H9 (cell line): ENCODE measurements around the gene GEMIN4. TPM values are rescaled to one million over a fixed set of nuclear protein-coding genes. Genes with fewer than 3 reads are reported as not detected.

ENCODE experiments used
- DNase-seq: peaks from one replicate; pipeline ENCODE4 v3.0.0-alpha.2; 2017
- H2AFZ ChIP-seq: one replicate; pipeline ENCODE4 v1.6.1; 2013; ENCODE audit warnings: mild to moderate bottlenecking, low read length, control low read depth, moderate library complexity
- H2AK5ac ChIP-seq: 2 replicates; pipeline ENCODE4 v1.6.1; 2013; ENCODE audit warnings: low read length, control low read depth, mixed read lengths; ENCODE audit not compliant: insufficient read length
- H2BK120ac ChIP-seq: one replicate; pipeline ENCODE4 v1.6.1; 2013; ENCODE audit warnings: low read depth, mild to moderate bottlenecking, low read length, control low read depth, inconsistent platforms; ENCODE audit not compliant: poor library complexity, severe bottlenecking
- H2BK12ac ChIP-seq: 2 replicates; pipeline ENCODE4 v1.6.1; 2013; ENCODE audit warnings: low read length, control low read depth, mixed read lengths, low read depth; ENCODE audit not compliant: insufficient read length
- H2BK15ac ChIP-seq: 2 replicates; pipeline ENCODE4 v1.6.1; 2013; ENCODE audit warnings: low read depth, low read length, control low read depth
- H2BK20ac ChIP-seq: one replicate; pipeline ENCODE4 v1.6.1; 2013; ENCODE audit warnings: low read depth, mild to moderate bottlenecking, low read length, control low read depth, inconsistent platforms; ENCODE audit not compliant: poor library complexity, severe bottlenecking
- H2BK5ac ChIP-seq: 2 replicates; pipeline ENCODE4 v1.6.1; 2013; ENCODE audit warnings: low read length, control low read depth, mixed read lengths; ENCODE audit not compliant: insufficient read length
- H3K14ac ChIP-seq: 2 replicates; pipeline ENCODE4 v1.6.1; 2013; ENCODE audit warnings: low read length, control low read depth; ENCODE audit not compliant: insufficient read depth
- H3K18ac ChIP-seq: 2 replicates; pipeline ENCODE4 v1.6.1; 2013; ENCODE audit warnings: low read depth, mild to moderate bottlenecking, mixed read lengths, low read length, control low read depth; ENCODE audit not compliant: insufficient read length
- H3K23ac ChIP-seq: 2 replicates; pipeline ENCODE4 v1.6.1; 2013; ENCODE audit warnings: low read length, control low read depth, mixed read lengths, low read depth; ENCODE audit not compliant: insufficient read length
- H3K23me2 ChIP-seq: 2 replicates; pipeline ENCODE4 v1.6.1; 2013; ENCODE audit warnings: low read depth, mild to moderate bottlenecking, mixed read lengths, low read length, control low read depth; ENCODE audit not compliant: insufficient read length, poor library complexity, severe bottlenecking
- H3K27ac ChIP-seq: 2 replicates; pipeline ENCODE4 v1.5.1; 2013; ENCODE audit warnings: low read length, control low read depth, mixed read lengths, low read depth; ENCODE audit not compliant: insufficient read length
- H3K27me3 ChIP-seq: 2 replicates; pipeline ENCODE4 v1.6.1; 2013; ENCODE audit warnings: low read length, control low read depth, inconsistent platforms; ENCODE audit not compliant: insufficient read depth
- H3K4ac ChIP-seq: 2 replicates; pipeline ENCODE4 v1.6.1; 2013; ENCODE audit warnings: low read depth, mild to moderate bottlenecking, control low read depth, inconsistent platforms, low read length, moderate library complexity
- H3K4me1 ChIP-seq: 2 replicates; pipeline ENCODE4 v1.6.1; 2013; ENCODE audit warnings: low read length, control low read depth, inconsistent platforms; ENCODE audit not compliant: insufficient read depth
- H3K4me2 ChIP-seq: 2 replicates; pipeline ENCODE4 v1.6.1; 2013; ENCODE audit warnings: low read length, control low read depth, mixed read lengths; ENCODE audit not compliant: insufficient read length, insufficient read depth
- H3K56ac ChIP-seq: 2 replicates; pipeline ENCODE4 v1.6.1; 2013; ENCODE audit warnings: low read depth, mild to moderate bottlenecking, mixed read lengths, low read length, control low read depth; ENCODE audit not compliant: insufficient read length
- H3K79me1 ChIP-seq: 2 replicates; pipeline ENCODE4 v1.6.1; 2013; ENCODE audit warnings: low read depth, mild to moderate bottlenecking, moderate library complexity, low read length, control low read depth, inconsistent platforms; ENCODE audit not compliant: insufficient read depth, poor library complexity, severe bottlenecking
- H3K79me2 ChIP-seq: 2 replicates; pipeline ENCODE4 v1.6.1; 2013; ENCODE audit warnings: low read length, control low read depth, inconsistent platforms; ENCODE audit not compliant: insufficient read depth
- H3K9ac ChIP-seq: 2 replicates; pipeline ENCODE4 v1.6.1; 2013; ENCODE audit warnings: low read length, control low read depth, mixed read lengths; ENCODE audit not compliant: insufficient read length; ENCODE audit errors: extremely low read depth
- H3K9me3 ChIP-seq: one replicate; pipeline ENCODE4 v1.6.1; 2013; ENCODE audit warnings: low read depth, low read length, inconsistent platforms; ENCODE audit not compliant: control insufficient read depth
- H3T11ph ChIP-seq: one replicate; pipeline ENCODE4 v1.6.1; 2013; ENCODE audit warnings: mild to moderate bottlenecking, low read length, control low read depth, inconsistent platforms
- H4K20me1 ChIP-seq: one replicate; pipeline ENCODE4 v1.6.1; 2013; ENCODE audit not compliant: control insufficient read depth, insufficient read length, insufficient read depth
- H4K5ac ChIP-seq: 2 replicates; pipeline ENCODE4 v1.6.1; 2013; ENCODE audit warnings: low read depth, mild to moderate bottlenecking, mixed read lengths, low read length, control low read depth; ENCODE audit not compliant: insufficient read length
- H4K8ac ChIP-seq: replicated peaks from 2 replicates; pipeline ENCODE4 v1.6.1; 2013; ENCODE audit warnings: low read length, control low read depth, mixed read lengths, low read depth; ENCODE audit not compliant: insufficient read length
- H4K91ac ChIP-seq: 2 replicates; pipeline ENCODE4 v1.6.1; 2013; ENCODE audit warnings: low read depth, mild to moderate bottlenecking, moderate library complexity, mixed read lengths, low read length, control low read depth; ENCODE audit not compliant: insufficient read length
- H3K27ac Mint-ChIP-seq, 3 experiments: 2 replicates in 2 of 3; 3 replicates in 1 of 3; pipeline ENCODE4 v1.8.0; 2020 to 2021; ENCODE audit warnings: mixed read lengths in 3 of 3, mild to moderate bottlenecking in 1 of 3, moderate library complexity in 1 of 3
- H3K27me3 Mint-ChIP-seq: 2 replicates; pipeline ENCODE4 v1.8.0; 2021; ENCODE audit warnings: low read depth, mild to moderate bottlenecking, moderate library complexity, mixed read lengths
- H3K36me3 Mint-ChIP-seq, 3 experiments: 2 replicates in 2 of 3; 3 replicates in 1 of 3; pipeline ENCODE4 v1.8.0; 2020 to 2021; ENCODE audit warnings: low read depth in 3 of 3, mixed read lengths in 3 of 3; ENCODE audit not compliant: insufficient read depth in 1 of 3
- H3K4me1 Mint-ChIP-seq, 2 experiments: 2 replicates each; pipeline ENCODE4 v1.8.0; 2020; ENCODE audit warnings: mixed read lengths in 2 of 2
- H3K4me3 Mint-ChIP-seq, 2 experiments: 2 replicates in 1 of 2; 3 replicates in 1 of 2; pipeline ENCODE4 v1.8.0; 2020 to 2021; ENCODE audit warnings: mild to moderate bottlenecking in 2 of 2, mixed read lengths in 2 of 2, moderate library complexity in 1 of 2
- H3K9me3 Mint-ChIP-seq, 2 experiments: 2 replicates in 1 of 2; 3 replicates in 1 of 2; pipeline ENCODE4 v1.8.0; 2020; ENCODE audit warnings: mild to moderate bottlenecking in 2 of 2, mixed read lengths in 2 of 2, moderate library complexity in 1 of 2
- WGBS: extraction: QIAGEN DNeasy Blood & Tissue Kit; methylation state at CpG from one replicate; pipeline ENCODE4 v1.1.7; 2013; ENCODE audit warnings: missing lambda C conversion rate, low lambda C conversion rate, mixed read lengths; ENCODE audit not compliant: insufficient read length; ENCODE audit errors: extremely low coverage; 5-methylcytosine and 5-hydroxymethylcytosine counted together
- total RNA-seq: library from RNA; stranded (reverse); gene quantifications from 2 replicates; pipeline ENCODE4 v1.2.1, GENCODE V29; 2021
- TF ChIP-seq, protein P1 (sequence below): fragments of 200-600 bp; sonication (generic); conservative IDR thresholded peaks from 3 replicates; pipeline ENCODE4 v1.8.0; 2021; ENCODE audit warnings: antibody characterized with exemption, mild to moderate bottlenecking

The GEMIN4 gene
- total RNA-seq, 1 experiment from 2014 or later: 56.8 TPM

DNA sequence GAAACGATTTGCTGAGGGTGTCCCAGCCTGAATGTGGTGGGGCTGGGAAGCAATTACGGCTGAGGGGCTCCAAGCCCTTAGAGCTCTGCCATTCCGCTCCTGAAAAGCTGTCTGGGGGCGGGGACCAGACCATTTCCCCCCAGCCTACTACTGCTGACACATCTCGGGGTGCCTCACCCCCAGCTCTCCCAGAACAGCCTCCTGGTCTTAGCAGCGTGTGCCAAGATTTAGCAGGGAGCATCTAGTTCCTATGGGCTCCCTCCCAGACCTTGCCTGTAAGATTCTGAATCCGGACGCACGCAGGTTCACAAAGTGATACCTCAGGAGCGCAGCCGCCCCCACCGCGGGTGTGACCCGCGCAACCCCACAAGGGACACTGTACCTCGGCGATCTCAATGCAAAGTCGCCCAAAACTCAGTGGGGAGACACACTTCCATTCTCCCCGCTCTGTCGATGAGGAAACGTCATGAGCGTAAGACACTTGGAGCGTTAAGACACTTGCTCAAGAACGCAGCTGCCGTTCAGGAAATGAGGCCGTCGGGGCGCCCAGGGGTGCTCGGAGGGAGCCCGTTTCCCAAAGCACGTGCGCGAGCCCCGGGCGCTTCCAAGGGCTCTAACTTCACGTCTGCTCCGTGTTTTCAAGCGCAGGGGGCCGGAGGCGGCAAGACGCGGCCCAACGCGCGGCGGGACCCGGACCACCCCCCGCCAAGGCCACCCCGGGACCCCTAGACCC, 629 bp downstream of the GEMIN4 start:
- no peak overlapping the region for H3K27ac ChIP-seq
- H3K23me2 ChIP-seq: peaks cover 7% of the 10 kb centered on the region
- no peak overlapping the region for H2BK5ac ChIP-seq
- no peak overlapping the region for H3K56ac ChIP-seq
- Mint-ChIP-seq H3K4me3 (peak overlapping the region; percentile 96), H3K36me3 (peaks cover 45 to 56% (median 52%) of the 10 kb centered on the region in 3 experiments), H3K4me1 (peaks cover 30 to 36% of the 10 kb centered on the region in 2 experiments), H3K9me3 (peaks cover 18 to 24% of the 10 kb centered on the region in 2 experiments), H3K27me3 (no peaks in the 10 kb centered on the region), H3K27ac (peak overlapping the region in 2 of 3 experiments; percentile 71 to 95; a peak in 4 of 7 replicates)
- no peak overlapping the region for H2BK15ac ChIP-seq
- no peak overlapping the region for H2AFZ ChIP-seq
- H4K8ac ChIP-seq: no peak overlapping the region
- H3K4ac ChIP-seq: no peak overlapping the region
- no peak overlapping the region for H2BK12ac ChIP-seq
- no CpG with 5 or more reads among the region's 49 CpGs for WGBS
- H4K91ac ChIP-seq: no peak overlapping the region
- H4K5ac ChIP-seq: no peak overlapping the region
- H2AK5ac ChIP-seq: no peak overlapping the region
- no peak overlapping the region for H3T11ph ChIP-seq
- H3K4me2 ChIP-seq: peak overlapping the region; percentile 59
- H3K27me3 ChIP-seq: no peaks in the 10 kb centered on the region
- H3K9me3 ChIP-seq: no peaks in the 10 kb centered on the region
- H3K23ac ChIP-seq: no peak overlapping the region
- H2BK20ac ChIP-seq: no peak overlapping the region
- H2BK120ac ChIP-seq: no peak overlapping the region
- TF ChIP-seq, protein P1, sequence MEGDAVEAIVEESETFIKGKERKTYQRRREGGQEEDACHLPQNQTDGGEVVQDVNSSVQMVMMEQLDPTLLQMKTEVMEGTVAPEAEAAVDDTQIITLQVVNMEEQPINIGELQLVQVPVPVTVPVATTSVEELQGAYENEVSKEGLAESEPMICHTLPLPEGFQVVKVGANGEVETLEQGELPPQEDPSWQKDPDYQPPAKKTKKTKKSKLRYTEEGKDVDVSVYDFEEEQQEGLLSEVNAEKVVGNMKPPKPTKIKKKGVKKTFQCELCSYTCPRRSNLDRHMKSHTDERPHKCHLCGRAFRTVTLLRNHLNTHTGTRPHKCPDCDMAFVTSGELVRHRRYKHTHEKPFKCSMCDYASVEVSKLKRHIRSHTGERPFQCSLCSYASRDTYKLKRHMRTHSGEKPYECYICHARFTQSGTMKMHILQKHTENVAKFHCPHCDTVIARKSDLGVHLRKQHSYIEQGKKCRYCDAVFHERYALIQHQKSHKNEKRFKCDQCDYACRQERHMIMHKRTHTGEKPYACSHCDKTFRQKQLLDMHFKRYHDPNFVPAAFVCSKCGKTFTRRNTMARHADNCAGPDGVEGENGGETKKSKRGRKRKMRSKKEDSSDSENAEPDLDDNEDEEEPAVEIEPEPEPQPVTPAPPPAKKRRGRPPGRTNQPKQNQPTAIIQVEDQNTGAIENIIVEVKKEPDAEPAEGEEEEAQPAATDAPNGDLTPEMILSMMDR: no peak
- peak overlapping the region; percentile 66 for H3K14ac ChIP-seq
- peaks cover 9% of the 10 kb centered on the region; the same call in 1 of the 2 replicates for H3K79me2 ChIP-seq
- H3K4me1 ChIP-seq: no peaks in the 10 kb centered on the region
- peak overlapping the region; percentile 45 for H3K9ac ChIP-seq
- peaks cover 3% of the 10 kb centered on the region for H4K20me1 ChIP-seq
- peak overlapping the region; percentile 46 for H3K18ac ChIP-seq
- peaks cover 3% of the 10 kb centered on the region for H3K79me1 ChIP-seq
- no peak for DNase-seq
